Measurements from ENCODE around the gene CACNA2D3.

CACNA2D3 gene

GRCh38 chr3:54484334-54484733, 362.0 kb downstream of the CACNA2D3 start:
- no peak for DNase-seq

DNA sequence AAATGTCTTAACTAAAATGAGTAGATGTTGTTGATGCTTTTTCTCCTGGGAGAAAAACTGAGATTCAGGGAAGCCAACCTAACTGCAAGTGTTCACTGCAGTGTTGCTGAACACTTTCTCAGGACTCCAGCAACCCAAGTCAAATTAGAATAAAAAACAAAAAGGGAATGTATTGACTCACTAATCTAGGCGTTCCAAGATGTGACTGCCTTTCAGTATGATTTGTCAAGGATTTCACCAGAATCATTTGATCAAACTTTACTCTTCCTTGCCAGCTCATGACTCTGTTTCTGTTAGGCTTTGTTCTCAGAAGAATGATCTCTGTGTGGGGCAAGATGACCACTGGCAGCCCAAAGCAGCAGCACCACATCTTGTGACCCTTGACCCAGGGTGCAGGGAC, 364.0 kb downstream of the CACNA2D3 start:
- no peak for DNase-seq

DNA sequence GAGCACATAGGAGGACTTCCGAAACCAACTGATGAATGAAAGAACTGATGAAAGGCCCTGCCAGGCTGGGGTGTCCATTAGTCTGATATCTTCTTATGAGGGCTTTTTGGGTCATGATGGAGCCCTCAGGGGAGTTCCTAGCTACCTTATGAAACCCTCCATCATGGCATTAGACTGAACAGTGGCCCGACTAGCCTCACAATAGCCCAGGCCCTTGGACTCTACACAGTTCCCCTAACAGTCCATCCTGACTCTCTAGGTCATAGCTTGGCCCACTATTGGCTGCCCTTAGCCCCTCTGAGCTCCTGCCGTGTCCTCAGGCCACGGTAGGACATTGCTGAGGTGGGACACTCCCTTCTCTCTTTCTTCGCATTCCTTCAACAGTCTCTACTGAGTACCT, 365.9 kb downstream of the CACNA2D3 start:
- DNase-seq: no peak

DNA sequence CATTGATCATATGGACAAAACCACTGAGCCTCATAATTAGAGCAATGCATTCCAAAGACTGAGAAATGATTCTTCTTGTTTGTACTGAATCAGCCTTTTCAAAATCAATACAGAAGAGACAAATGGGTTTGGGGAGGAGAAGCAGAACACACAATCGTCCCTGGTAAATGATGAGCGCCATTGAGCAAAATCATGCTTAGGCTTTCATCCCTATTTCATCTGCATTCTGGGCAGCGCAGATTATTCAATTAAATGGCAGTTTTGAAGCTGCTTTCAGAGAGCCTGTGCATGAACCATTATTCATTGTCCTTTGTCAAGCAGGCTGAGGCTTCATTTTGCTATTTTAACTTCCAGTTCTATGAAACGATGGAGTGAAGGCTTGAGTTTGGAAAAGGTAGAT, 371.9 kb downstream of the CACNA2D3 start:
- no peak for DNase-seq

- no peak for DNase-seq
These were observed 384.3 kb downstream of the CACNA2D3 start for GRCh38 chr3:54506603-54507002.

- DNase-seq: no peak
These were observed 385.6 kb downstream of the CACNA2D3 start for GRCh38 chr3:54507876-54508460.

DNA sequence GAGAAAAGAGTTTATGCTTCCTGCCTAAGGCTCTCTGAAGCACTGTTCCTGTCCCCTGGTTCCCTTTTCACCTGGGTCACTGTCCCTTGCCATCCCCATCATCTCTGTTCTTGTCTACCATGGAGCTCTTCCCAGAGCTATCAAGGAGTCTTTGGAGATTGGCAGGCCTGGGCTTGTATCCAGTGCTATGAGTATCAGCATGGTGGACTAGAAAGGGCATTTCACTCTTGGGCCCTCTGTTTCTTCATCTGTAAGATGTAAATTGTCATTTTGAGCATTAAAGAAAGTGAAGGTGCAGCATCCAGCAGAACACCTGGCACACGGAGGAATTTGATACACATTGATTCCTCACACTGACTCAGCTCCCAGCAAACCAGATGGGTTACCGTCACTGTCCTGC, 388.2 kb downstream of the CACNA2D3 start:
- DNase-seq: no peak

DNA sequence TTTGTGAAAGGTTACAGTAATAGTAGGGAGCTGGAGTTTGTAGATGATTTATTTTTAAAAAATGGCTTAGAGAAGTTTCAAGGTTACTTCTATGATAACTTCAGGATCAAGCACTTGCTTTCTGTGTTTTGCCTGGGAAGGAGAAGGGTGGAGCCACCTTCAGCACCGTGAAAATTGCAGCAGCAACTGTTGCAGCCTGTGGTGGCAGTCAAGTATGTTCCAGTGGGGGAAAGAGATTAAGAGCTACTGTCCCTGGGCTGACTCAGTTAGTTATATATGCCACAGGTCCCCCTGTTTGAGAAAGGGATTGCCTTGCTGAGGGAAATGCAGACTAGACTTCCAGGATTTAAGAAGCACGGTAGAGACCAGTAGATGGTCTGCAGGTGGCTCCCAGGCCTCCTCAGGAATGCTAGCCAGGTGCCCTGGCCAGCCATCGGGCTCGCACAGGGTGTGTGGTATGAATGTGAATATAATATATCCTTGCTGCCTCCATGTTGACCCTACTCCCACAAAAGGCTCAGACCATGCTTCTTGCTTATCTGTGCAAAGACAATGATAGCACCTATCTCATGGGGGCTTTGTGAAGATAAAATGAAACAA, 389.5 kb downstream of the CACNA2D3 start:
- no peak for DNase-seq

DNA sequence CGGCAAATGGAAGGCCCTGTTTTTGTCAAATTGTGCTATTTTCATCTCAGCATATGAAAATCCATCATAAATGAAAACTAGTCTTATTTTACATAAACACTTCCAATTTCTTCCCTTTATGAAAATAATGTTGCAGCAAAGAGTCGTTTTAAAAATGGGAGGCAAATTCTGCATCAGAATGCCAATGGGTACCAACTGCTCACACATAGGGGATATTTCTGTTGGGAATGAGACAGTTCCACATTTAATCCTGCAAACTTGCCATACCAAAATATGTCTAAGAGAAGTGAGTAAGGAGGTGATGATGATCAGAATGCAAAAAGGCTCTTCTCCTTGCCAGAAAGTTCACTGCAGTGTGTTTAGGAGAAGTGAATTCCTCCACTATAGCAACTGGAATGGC, 391.7 kb downstream of the CACNA2D3 start:
- DNase-seq: no peak

DNA sequence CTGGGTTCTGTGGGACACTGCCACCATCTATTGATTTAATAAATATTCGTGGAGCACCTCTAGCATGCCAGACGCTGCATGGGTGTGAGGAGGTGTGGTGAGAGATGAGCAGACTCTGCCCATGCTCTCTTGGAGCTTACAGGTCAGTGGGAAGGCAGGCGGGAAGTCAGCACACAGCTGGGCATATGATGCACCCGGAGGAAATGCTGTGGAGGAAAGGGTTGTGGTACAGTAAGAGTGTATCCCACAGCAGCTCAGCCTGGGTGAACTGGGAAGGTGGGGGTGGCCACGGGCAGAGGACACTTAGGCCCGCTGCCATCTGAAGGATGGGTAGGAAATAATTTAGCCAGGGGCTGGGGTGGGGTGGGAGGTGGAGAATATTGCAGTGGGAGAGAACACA, 392.1 kb downstream of the CACNA2D3 start:
- no peak for DNase-seq

GRCh38 chr3:54515441-54516213, 393.3 kb downstream of the CACNA2D3 start:
- DNase-seq: no peak

DNA sequence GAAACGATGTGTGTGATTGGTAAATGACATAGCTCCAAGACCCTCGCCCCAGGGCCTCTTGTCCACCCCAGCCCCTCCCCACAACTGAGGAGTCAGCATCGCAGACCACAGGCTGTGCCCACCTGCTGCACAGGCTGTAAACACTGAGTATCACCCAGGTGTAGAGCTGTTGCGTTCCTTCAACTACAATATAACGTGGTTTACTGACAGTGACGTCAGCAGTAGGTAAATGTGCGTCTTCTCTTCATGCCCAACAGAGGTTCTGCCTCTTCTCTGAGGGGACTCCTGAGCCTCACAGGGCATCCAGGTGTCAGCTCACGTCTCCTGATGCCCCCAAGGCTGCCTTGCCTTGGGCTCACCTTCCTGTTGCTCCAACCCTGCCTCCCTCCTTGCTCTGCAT, 395.1 kb downstream of the CACNA2D3 start:
- DNase-seq: no peak

GRCh38 chr3:54518011-54518675, 395.8 kb downstream of the CACNA2D3 start:
- DNase-seq: no peak

GRCh38 chr3:54519493-54519892, 397.1 kb downstream of the CACNA2D3 start:
- DNase-seq: no peak

GRCh38 chr3:54520060-54520459, 397.7 kb downstream of the CACNA2D3 start:
- no peak for DNase-seq

DNA sequence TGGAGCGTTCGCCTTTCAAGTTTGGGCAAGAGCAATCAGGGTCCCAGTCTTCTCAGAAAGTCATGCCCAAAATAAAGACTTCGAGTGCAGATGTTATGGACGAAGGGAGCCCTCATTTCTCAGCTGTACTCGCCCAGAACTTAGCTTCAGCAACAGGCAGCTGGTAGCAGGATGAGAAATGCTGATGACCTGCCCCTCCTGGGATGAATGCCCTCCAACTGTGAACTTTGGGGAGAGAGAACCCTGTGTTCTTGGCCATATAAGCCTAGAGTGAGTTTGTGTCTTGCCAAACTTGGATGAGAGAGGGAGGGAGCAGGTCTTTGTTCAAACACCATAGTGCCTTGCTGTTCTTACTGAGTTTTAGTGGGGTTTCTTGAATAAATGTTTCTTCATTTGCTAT, 405.2 kb downstream of the CACNA2D3 start:
- no peak for DNase-seq

GRCh38 chr3:54527953-54528352, 405.6 kb downstream of the CACNA2D3 start:
- DNase-seq: no peak

- no peak for DNase-seq
These were observed 406.3 kb downstream of the CACNA2D3 start for GRCh38 chr3:54528668-54529067.

- no peak for DNase-seq
These were observed 407.7 kb downstream of the CACNA2D3 start for GRCh38 chr3:54530091-54530490.

GRCh38 chr3:54530944-54531343, 408.6 kb downstream of the CACNA2D3 start:
- DNase-seq: no peak

DNA sequence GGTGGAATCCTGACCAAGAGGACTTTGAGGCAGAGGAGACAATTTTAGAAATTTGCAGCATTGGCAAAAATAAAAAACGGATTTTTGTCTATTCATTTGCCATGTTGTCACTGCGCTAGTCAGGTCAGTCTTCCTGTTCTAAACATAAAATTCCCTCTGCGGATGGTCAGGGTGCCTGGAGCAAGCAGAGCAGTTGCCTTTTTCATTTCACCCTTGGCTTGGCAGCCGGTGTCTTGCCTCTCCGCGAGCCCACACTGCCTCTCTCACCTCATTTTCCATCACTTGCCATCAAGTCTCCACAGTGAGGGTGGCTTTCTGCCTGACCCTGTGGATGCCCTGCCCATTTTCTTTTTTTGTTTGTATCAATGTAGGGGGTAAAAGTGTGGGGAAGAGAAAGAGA, 409.4 kb downstream of the CACNA2D3 start:
- DNase-seq: no peak

- DNase-seq: no peak
These were observed 411.5 kb downstream of the CACNA2D3 start for GRCh38 chr3:54533856-54534255.

DNA sequence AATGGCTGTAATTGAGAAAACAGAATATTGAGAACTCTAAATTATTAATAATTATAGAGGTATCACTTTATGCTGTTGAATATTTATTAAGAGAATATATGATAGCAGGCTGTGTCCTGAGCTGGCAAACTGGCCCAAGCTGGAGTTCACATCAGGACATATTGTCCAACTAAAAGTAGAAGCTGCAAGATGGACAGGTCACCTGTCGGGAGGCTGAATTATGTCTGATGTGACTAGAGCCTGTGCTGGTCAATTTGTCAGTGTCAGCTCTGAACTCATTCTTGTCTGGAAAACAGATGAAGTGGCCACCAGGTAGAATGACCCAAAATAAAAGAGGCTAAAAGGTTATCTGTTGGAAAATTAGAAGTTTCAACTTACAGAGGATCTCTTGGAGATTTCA, 413.3 kb downstream of the CACNA2D3 start:
- DNase-seq: no peak

GRCh38 chr3:54536450-54536849, 414.1 kb downstream of the CACNA2D3 start:
- no peak for DNase-seq

Data from central memory CD4-positive, alpha-beta T cell (primary cell).